HUES48 (cell line): ENCODE data around the gene POLR2L.

Experiments used
- H3K27ac ChIP-seq: one replicate; pipeline ENCODE4 v1.7.0; 2013; ENCODE audit warnings: low read depth, low read length, inconsistent platforms
- H3K27me3 ChIP-seq: 2 replicates; pipeline ENCODE4 v1.6.1; 2013; ENCODE audit warnings: mild to moderate bottlenecking, low read length; ENCODE audit not compliant: control insufficient read depth, insufficient read depth
- H3K36me3 ChIP-seq: 2 replicates; pipeline ENCODE4 v1.6.1; 2013; ENCODE audit warnings: low read length; ENCODE audit not compliant: control insufficient read depth, insufficient read depth
- H3K4me1 ChIP-seq: 2 replicates; pipeline ENCODE4 v1.6.1; 2013; ENCODE audit warnings: mild to moderate bottlenecking, low read length; ENCODE audit not compliant: control insufficient read depth, insufficient read depth
- H3K4me3 ChIP-seq: 2 replicates; pipeline ENCODE4 v1.5.1; 2013; ENCODE audit warnings: mild to moderate bottlenecking, low read depth, low read length
- H3K9ac ChIP-seq: 2 replicates; pipeline ENCODE4 v1.6.1; 2013; ENCODE audit warnings: mild to moderate bottlenecking, low read depth, low read length, moderate library complexity
- H3K9me3 ChIP-seq: 2 replicates; pipeline ENCODE4 v1.6.1; 2013; ENCODE audit warnings: low read length; ENCODE audit not compliant: control insufficient read depth, insufficient read depth

Gene POLR2L

GRCh38 chr11:802018-802617 is 40.2 kb downstream of the POLR2L start:
- H3K9ac ChIP-seq: no peak overlapping the region
- H3K9me3 ChIP-seq: no peaks in the 10 kb centered on the region
- H3K4me3 ChIP-seq: no peak overlapping the region
- H3K27ac ChIP-seq: no peak overlapping the region
- H3K36me3 ChIP-seq: peaks cover 40% of the 10 kb centered on the region
- peaks cover 10% of the 10 kb centered on the region for H3K4me1 ChIP-seq
- H3K27me3 ChIP-seq: no peaks in the 10 kb centered on the region

GRCh38 chr11:801097-801780 is 41.1 kb downstream of the POLR2L start:
- H3K36me3 ChIP-seq: peaks cover 40% of the 10 kb centered on the region
- peaks cover 18% of the 10 kb centered on the region for H3K4me1 ChIP-seq
- H3K9me3 ChIP-seq: no peaks in the 10 kb centered on the region
- no peak overlapping the region for H3K27ac ChIP-seq
- H3K9ac ChIP-seq: no peak overlapping the region
- no peak overlapping the region for H3K4me3 ChIP-seq
- H3K27me3 ChIP-seq: no peaks in the 10 kb centered on the region

GRCh38 chr11:800473-800872 is 41.9 kb downstream of the POLR2L start:
- no peaks in the 10 kb centered on the region for H3K9me3 ChIP-seq
- H3K9ac ChIP-seq: no peak overlapping the region
- no peak overlapping the region for H3K4me3 ChIP-seq
- H3K36me3 ChIP-seq: peaks cover 40% of the 10 kb centered on the region
- no peaks in the 10 kb centered on the region for H3K27me3 ChIP-seq
- peaks cover 18% of the 10 kb centered on the region for H3K4me1 ChIP-seq
- H3K27ac ChIP-seq: no peak overlapping the region

GRCh38 chr11:799641-800316 is 42.5 kb downstream of the POLR2L start:
- H3K9ac ChIP-seq: no peak overlapping the region
- H3K4me3 ChIP-seq: no peak overlapping the region
- H3K36me3 ChIP-seq: peaks cover 40% of the 10 kb centered on the region
- H3K27me3 ChIP-seq: no peaks in the 10 kb centered on the region
- H3K9me3 ChIP-seq: no peaks in the 10 kb centered on the region
- no peak overlapping the region for H3K27ac ChIP-seq
- H3K4me1 ChIP-seq: peaks cover 17% of the 10 kb centered on the region

- Histone ChIP-seq H3K4me3 (peak within 1 kb of the TSS; percentile 87), H3K27me3 (no peaks in the 10 kb centered on the region), H3K27ac (peak within 1 kb of the TSS; percentile 89), H3K9me3 (no peaks in the 10 kb centered on the region), H3K36me3 (peaks cover 55% of the 10 kb centered on the region), H3K9ac (peak within 1 kb of the TSS; percentile 77), H3K4me1 (peaks cover 13% of the 10 kb centered on the region)
Measured at GRCh38 chr11:798093-798713, 44.1 kb downstream of the POLR2L start, which contains the start of gene SLC25A22. TSS of gene SLC25A22 (minus strand) at chr11:798281. CDS start at chr11:795006, 3,275 bp downstream.

GRCh38 chr11:797296-798092 is 44.8 kb downstream of the POLR2L start:
- Histone ChIP-seq H3K27ac (peak overlapping the region; percentile 89), H3K36me3 (peaks cover 54% of the 10 kb centered on the region), H3K9me3 (no peaks in the 10 kb centered on the region), H3K27me3 (no peaks in the 10 kb centered on the region), H3K9ac (peak overlapping the region; percentile 77), H3K4me3 (peak overlapping the region; percentile 87), H3K4me1 (peaks cover 13% of the 10 kb centered on the region)

GRCh38 chr11:796565-797295 is 45.6 kb downstream of the POLR2L start:
- Histone ChIP-seq H3K27me3 (no peaks in the 10 kb centered on the region), H3K27ac (peak overlapping the region; percentile 89), H3K9ac (no peak overlapping the region), H3K36me3 (peaks cover 54% of the 10 kb centered on the region), H3K9me3 (no peaks in the 10 kb centered on the region), H3K4me3 (peak overlapping the region; percentile 87), H3K4me1 (peaks cover 13% of the 10 kb centered on the region)

- no peaks in the 10 kb centered on the region for H3K27me3 ChIP-seq
- peaks cover 49% of the 10 kb centered on the region for H3K36me3 ChIP-seq
- no peaks in the 10 kb centered on the region for H3K9me3 ChIP-seq
- peak overlapping the region; percentile 89 for H3K27ac ChIP-seq
- H3K4me1 ChIP-seq: peaks cover 13% of the 10 kb centered on the region
- H3K9ac ChIP-seq: no peak overlapping the region
- H3K4me3 ChIP-seq: no peak overlapping the region; the same call in 1 of the 2 replicates
Measured at GRCh38 chr11:795634-796564, 46.4 kb downstream of the POLR2L start.

GRCh38 chr11:794766-795633 is 47.3 kb downstream of the POLR2L start:
- H3K9ac ChIP-seq: no peak overlapping the region
- H3K9me3 ChIP-seq: no peaks in the 10 kb centered on the region
- no peaks in the 10 kb centered on the region for H3K27me3 ChIP-seq
- H3K36me3 ChIP-seq: peaks cover 40% of the 10 kb centered on the region
- H3K4me3 ChIP-seq: no peak overlapping the region
- no peak overlapping the region for H3K27ac ChIP-seq
- peaks cover 13% of the 10 kb centered on the region for H3K4me1 ChIP-seq
